DND-41 (cell line): Measurements from ENCODE around the gene HIGD1C.

ENCODE experiments used
- EZH2 ChIP-seq: IDR thresholded peaks from 3 replicates; pipeline ENCODE4 v1.6.1; 2012; ENCODE audit warnings: borderline replicate concordance, low read depth, mild to moderate bottlenecking, moderate library complexity, low read length, inconsistent platforms; ENCODE audit not compliant: severe bottlenecking
- TF ChIP-seq, protein P1 (sequence below): IDR thresholded peaks from 2 replicates; pipeline ENCODE4 v1.5.1; 2012; ENCODE audit warnings: borderline replicate concordance, low read length, moderate library complexity, mild to moderate bottlenecking; ENCODE audit not compliant: poor library complexity, severe bottlenecking; ENCODE audit errors: extremely low read depth

DNA sequence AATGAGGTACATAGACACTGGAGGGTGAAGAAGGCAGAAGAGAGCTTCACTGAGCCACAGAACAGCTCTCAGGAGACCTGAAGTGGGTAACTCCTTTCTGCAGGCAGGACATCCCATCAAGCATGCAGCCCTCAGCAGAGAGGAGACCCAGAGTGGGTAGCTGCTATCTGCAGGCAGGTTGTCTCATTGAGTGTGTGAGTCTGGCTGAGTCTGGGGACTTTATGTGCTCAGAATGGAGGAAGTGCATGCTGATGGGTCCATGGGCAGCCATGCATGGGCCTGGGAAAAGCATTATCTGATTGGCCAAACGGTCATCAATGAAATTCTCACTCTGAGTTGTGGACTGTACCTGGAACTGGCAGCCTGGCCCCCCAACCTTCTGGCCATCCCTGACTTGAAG is 14.7 kb upstream of the HIGD1C start:
- TF ChIP-seq EZH2 = no peak
- TF ChIP-seq, protein P1, sequence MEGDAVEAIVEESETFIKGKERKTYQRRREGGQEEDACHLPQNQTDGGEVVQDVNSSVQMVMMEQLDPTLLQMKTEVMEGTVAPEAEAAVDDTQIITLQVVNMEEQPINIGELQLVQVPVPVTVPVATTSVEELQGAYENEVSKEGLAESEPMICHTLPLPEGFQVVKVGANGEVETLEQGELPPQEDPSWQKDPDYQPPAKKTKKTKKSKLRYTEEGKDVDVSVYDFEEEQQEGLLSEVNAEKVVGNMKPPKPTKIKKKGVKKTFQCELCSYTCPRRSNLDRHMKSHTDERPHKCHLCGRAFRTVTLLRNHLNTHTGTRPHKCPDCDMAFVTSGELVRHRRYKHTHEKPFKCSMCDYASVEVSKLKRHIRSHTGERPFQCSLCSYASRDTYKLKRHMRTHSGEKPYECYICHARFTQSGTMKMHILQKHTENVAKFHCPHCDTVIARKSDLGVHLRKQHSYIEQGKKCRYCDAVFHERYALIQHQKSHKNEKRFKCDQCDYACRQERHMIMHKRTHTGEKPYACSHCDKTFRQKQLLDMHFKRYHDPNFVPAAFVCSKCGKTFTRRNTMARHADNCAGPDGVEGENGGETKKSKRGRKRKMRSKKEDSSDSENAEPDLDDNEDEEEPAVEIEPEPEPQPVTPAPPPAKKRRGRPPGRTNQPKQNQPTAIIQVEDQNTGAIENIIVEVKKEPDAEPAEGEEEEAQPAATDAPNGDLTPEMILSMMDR = no peak
